Upper lobe of left lung (tissue), 6 donors: ENCODE measurements around the gene CDKAL1. TPM values are rescaled to one million over a fixed set of nuclear protein-coding genes. Genes with fewer than 3 reads are reported as not detected.
A peak's percentile ranks its signal among the peaks of the same experiment; 100 is the strongest.

ENCODE experiments used
- ATAC-seq, 2 donors: fragments of 200-7000 bp; cut with Tn5 transposase; one replicate each; pipeline ENCODE4 v1.9.1; 2022; ENCODE audit warnings: mild to moderate bottlenecking in 2 of 2, moderate library complexity in 2 of 2; ENCODE audit not compliant: low FRiP score in 2 of 2
- DNase-seq, 2 donors: peaks; one replicate each; pipeline ENCODE4 v3.0.0-alpha.2; 2019 to 2020
- H3K27ac ChIP-seq, 4 donors: fragments of 200-600 bp; sonication (generic); one replicate each; pipeline ENCODE4 v1.5.1; 2016 to 2019
- H3K27me3 ChIP-seq, 4 donors: fragments of 200-600 bp; sonication (generic); one replicate each; pipeline ENCODE4 v1.5.1; 2017 to 2019
- H3K36me3 ChIP-seq, 4 donors: fragments of 200-600 bp; sonication (generic); one replicate each; pipeline ENCODE4 v1.5.1; 2016 to 2019
- H3K4me1 ChIP-seq, 4 donors: fragments of 200-600 bp; sonication (generic); one replicate each; pipeline ENCODE4 v1.5.1; 2018 to 2019
- H3K4me3 ChIP-seq, 4 donors: fragments of 200-600 bp; sonication (generic); one replicate each; pipeline ENCODE4 v1.5.1; 2017 to 2019; ENCODE audit warnings: mild to moderate bottlenecking in 2 of 4, moderate library complexity in 1 of 4
- H3K9me3 ChIP-seq, 4 donors: fragments of 200-600 bp; sonication (generic); one replicate each; pipeline ENCODE4 v1.5.1; 2018 to 2019
- EP300 ChIP-seq, 4 donors: sonication (generic); formaldehyde crosslinking; IDR thresholded peaks; one replicate each; pipeline ENCODE4 v1.5.1; 2017; ENCODE audit warnings: antibody characterized with exemption in 4 of 4, control low read depth in 2 of 4
- POLR2A ChIP-seq, 4 donors: fragments of 450-650 bp; IDR thresholded peaks; one replicate each; pipeline ENCODE4 v1.5.1; 2016 to 2017; ENCODE audit warnings: antibody characterized with exemption in 4 of 4, mild to moderate bottlenecking in 2 of 4
- POLR2AphosphoS5 ChIP-seq, 2 donors: sonication (generic); formaldehyde crosslinking; IDR thresholded peaks; one replicate each; pipeline ENCODE4 v1.5.1; 2017; ENCODE audit warnings: antibody characterized with exemption in 2 of 2
- WGBS, 2 donors: methylation state at CpG; one replicate each; pipeline ENCODE4 v1.1.5; 2017 to 2018; 5-methylcytosine and 5-hydroxymethylcytosine counted together
- total RNA-seq, 6 donors: library from RNA; depleted of rRNA in 4 of 6; stranded (reverse); fragments of >200 nt in 4 of 6; gene quantifications; one replicate each; pipeline versions ENCODE4 v1.1.0 to v1.2.1, GENCODE V29; 2016 to 2021
- TF ChIP-seq, protein P1 (sequence below), 6 experiments: fragments of 450-650 bp in 4 of 6; fragments of 200-600 bp in 2 of 6; sonication (generic) in 2 of 6; IDR thresholded peaks; one replicate each; pipeline ENCODE4 v1.5.1; 2016 to 2019; ENCODE audit warnings: antibody characterized with exemption in 6 of 6
- donor health status: DM: no; HTN: no; CAD: no; lungs with moderate emphysema.
- donor health status: DM: no; HTN: yes; CAD: no; lungs with severe emphysema.

Gene CDKAL1
- 10 to 100 TPM in 4 of 6 donors, 1 to 10 TPM in 2; 9.4 to 22.6 (median 13.8) TPM for total RNA-seq

DNA sequence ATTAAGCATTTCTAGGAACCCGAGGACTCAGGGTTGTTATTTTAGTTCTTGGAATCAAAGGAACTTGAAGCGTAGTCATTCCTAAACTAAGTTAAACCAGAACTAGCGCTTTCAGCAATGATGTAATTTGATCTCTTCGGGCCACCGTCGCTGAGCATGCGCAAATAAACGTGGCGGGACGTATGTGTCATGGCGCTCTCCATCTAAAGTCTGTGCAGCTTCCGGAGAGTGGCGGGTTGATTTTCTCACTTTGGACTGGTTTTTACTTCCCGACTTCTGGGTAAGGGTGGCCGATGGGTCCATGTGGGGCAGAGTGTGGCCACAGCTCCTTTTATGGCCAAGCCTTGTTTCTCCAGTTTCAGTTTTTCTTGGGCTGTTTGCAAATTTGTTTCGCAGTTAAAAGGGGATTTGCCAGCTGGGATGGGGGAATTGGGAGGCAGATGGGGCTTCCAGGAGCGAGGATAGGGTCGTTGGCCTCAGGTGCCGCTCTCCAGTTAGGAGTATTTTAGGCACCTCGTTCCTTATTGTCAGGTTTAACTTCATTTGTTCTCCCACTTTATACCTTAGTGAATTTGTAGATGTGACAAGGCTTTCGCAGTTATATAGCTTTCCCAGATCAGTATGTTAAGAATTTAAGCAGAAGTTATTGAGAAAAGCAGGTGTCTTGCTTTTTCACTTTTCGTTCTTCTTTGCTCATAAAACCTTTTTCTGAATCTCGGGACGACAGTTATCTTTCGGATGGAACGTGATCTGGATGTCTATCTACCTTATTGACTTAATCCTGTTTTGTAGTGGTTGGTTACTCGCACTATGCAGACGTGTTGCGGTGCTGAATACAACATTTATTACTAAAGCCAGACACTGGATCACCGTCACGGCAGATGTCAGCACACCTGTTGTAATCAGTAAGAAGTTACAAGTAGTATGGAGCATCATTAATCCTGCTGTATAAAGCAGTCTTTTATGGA lies at the start of gene CDKAL1:
Gene CDKAL1 (plus strand): TSS at position 163 of the 968 bp plus-strand sequence. CDS start 11,894 bp downstream, outside the sequence.
- peak; percentile 91 to 97 for ATAC-seq
- Histone ChIP-seq H3K4me3 (peak within 1 kb of the TSS; percentile 53 to 81 (median 63)), H3K27me3 (no peaks in the 10 kb centered on the region), H3K27ac (peak within 1 kb of the TSS; percentile 75 to 85 (median 82)), H3K36me3 (peaks cover 0 to 5% (median 2%) of the 10 kb centered on the region in 4 donors), H3K9me3 (no peaks in the 10 kb centered on the region), H3K4me1 (peaks cover 8 to 19% (median 10%) of the 10 kb centered on the region in 4 donors)
- no peak for TF ChIP-seq EP300 (IDR thresholded peaks at IDR 0.05)
- TF ChIP-seq, protein P1, sequence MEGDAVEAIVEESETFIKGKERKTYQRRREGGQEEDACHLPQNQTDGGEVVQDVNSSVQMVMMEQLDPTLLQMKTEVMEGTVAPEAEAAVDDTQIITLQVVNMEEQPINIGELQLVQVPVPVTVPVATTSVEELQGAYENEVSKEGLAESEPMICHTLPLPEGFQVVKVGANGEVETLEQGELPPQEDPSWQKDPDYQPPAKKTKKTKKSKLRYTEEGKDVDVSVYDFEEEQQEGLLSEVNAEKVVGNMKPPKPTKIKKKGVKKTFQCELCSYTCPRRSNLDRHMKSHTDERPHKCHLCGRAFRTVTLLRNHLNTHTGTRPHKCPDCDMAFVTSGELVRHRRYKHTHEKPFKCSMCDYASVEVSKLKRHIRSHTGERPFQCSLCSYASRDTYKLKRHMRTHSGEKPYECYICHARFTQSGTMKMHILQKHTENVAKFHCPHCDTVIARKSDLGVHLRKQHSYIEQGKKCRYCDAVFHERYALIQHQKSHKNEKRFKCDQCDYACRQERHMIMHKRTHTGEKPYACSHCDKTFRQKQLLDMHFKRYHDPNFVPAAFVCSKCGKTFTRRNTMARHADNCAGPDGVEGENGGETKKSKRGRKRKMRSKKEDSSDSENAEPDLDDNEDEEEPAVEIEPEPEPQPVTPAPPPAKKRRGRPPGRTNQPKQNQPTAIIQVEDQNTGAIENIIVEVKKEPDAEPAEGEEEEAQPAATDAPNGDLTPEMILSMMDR (IDR thresholded peaks at IDR 0.05): no peak
- peak in 3 of 4 donors; percentile 43 to 65 (median 54) for TF ChIP-seq POLR2A (IDR thresholded peaks at IDR 0.05)
- TF ChIP-seq POLR2AphosphoS5 (IDR thresholded peaks at IDR 0.05): peak; percentile 73 to 95
- 1 to 2% methylated on average over 31 of the region's 31 CpGs for WGBS, 2 donors
- peak in 1 of 2 donors; percentile 89 for DNase-seq

DNA sequence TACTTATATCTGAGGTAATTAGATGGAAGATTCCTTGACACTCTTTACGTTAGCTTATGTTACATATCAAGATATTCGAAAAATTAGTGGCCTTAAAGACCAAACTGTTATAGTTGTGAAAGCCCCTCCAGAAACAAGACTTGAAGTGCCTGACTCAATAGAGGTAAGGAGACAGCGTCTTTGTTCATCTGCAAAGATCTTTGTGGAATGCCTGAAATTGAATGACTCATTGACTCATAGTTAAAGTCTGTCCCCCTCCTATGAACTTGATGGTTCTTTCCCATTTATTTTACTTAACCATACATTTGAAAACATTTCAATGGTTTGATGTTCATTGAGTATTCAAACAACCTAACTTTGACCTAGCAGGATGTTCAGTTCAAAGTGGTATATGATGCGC lies 47.6 kb upstream of the CDKAL1 start:
- no peaks in the 10 kb centered on the region for H3K9me3 ChIP-seq
- no peaks in the 10 kb centered on the region for H3K27me3 ChIP-seq
- 97 to 98% methylated on average over 4 of the region's 4 CpGs for WGBS, 2 donors
- peaks cover 0 to 9% (median 0%) of the 10 kb centered on the region in 4 donors for H3K4me1 ChIP-seq
- H3K4me3 ChIP-seq: no peak overlapping the region
- peaks cover 4 to 18% (median 13%) of the 10 kb centered on the region in 4 donors for H3K36me3 ChIP-seq
- H3K27ac ChIP-seq: no peak overlapping the region
- ATAC-seq (no peak), DNase-seq (no peak)
- TF ChIP-seq POLR2A (IDR thresholded peaks at IDR 0.05): no peak
- TF ChIP-seq POLR2AphosphoS5 (IDR thresholded peaks at IDR 0.05): no peak
- TF ChIP-seq, protein P1 (IDR thresholded peaks at IDR 0.05): no peak
- no peak for TF ChIP-seq EP300 (IDR thresholded peaks at IDR 0.05)

GRCh38 chr6:20487669-20488375 lies 46.4 kb upstream of the CDKAL1 start:
- Histone ChIP-seq H3K4me1 (peaks cover 0 to 9% (median 0%) of the 10 kb centered on the region in 4 donors), H3K4me3 (no peak overlapping the region), H3K9me3 (no peaks in the 10 kb centered on the region), H3K27me3 (no peaks in the 10 kb centered on the region), H3K36me3 (peaks cover 4 to 18% (median 13%) of the 10 kb centered on the region in 4 donors), H3K27ac (no peak overlapping the region)
- ATAC-seq (no peak), DNase-seq (no peak)
- 93 to 95% methylated on average over 6 of the region's 6 CpGs for WGBS, 2 donors
- TF ChIP-seq, protein P1 (IDR thresholded peaks at IDR 0.05): no peak
- no peak for TF ChIP-seq POLR2AphosphoS5 (IDR thresholded peaks at IDR 0.05)
- no peak for TF ChIP-seq POLR2A (IDR thresholded peaks at IDR 0.05)
- TF ChIP-seq EP300 (IDR thresholded peaks at IDR 0.05): no peak

GRCh38 chr6:20490591-20490990 lies 43.7 kb upstream of the CDKAL1 start:
- no peaks in the 10 kb centered on the region for H3K27me3 ChIP-seq
- no peak overlapping the region for H3K4me3 ChIP-seq
- H3K4me1 ChIP-seq: no peaks in the 10 kb centered on the region
- TF ChIP-seq POLR2AphosphoS5 (IDR thresholded peaks at IDR 0.05) (no peak), POLR2A (IDR thresholded peaks at IDR 0.05) (no peak), EP300 (IDR thresholded peaks at IDR 0.05) (no peak)
- TF ChIP-seq, protein P1 (IDR thresholded peaks at IDR 0.05): no peak
- no peaks in the 10 kb centered on the region for H3K9me3 ChIP-seq
- H3K27ac ChIP-seq: no peak overlapping the region
- 96% methylated on average over 6 of the region's 6 CpGs for WGBS, 2 donors
- ATAC-seq: no peak
- H3K36me3 ChIP-seq: peaks cover 4 to 18% (median 13%) of the 10 kb centered on the region in 4 donors
- no peak for DNase-seq
